HG03139 (cell line): ENCODE results near the gene SOCS4.
A peak's percentile ranks its signal among the peaks of the same experiment; 100 is the strongest.
"Not testable (repeated sequence)": the region's sequence is repeated elsewhere in the genome, so short reads cannot be mapped to it uniquely, and the experiment has no call there.

Source experiments
- ATAC-seq: cut with Tn5 transposase; IDR thresholded peaks from one replicate; pipeline ENCODE4 v1.9.1; 2021; ENCODE audit not compliant: unreplicated experiment

Gene SOCS4, protein sequence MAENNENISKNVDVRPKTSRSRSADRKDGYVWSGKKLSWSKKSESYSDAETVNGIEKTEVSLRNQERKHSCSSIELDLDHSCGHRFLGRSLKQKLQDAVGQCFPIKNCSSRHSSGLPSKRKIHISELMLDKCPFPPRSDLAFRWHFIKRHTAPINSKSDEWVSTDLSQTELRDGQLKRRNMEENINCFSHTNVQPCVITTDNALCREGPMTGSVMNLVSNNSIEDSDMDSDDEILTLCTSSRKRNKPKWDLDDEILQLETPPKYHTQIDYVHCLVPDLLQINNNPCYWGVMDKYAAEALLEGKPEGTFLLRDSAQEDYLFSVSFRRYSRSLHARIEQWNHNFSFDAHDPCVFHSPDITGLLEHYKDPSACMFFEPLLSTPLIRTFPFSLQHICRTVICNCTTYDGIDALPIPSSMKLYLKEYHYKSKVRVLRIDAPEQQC

GRCh38 chr14:55026793-55027561 lies at the start of gene SOCS4, which contains the start of gene WDHD1:
TSS of gene SOCS4 (plus strand) at chr14:55027236. CDS start at chr14:55043042, 15,806 bp downstream.
TSS of gene WDHD1 (minus strand) at chr14:55027099. CDS start at chr14:55026787, 312 bp downstream.
- peak; percentile 94 for ATAC-seq

DNA sequence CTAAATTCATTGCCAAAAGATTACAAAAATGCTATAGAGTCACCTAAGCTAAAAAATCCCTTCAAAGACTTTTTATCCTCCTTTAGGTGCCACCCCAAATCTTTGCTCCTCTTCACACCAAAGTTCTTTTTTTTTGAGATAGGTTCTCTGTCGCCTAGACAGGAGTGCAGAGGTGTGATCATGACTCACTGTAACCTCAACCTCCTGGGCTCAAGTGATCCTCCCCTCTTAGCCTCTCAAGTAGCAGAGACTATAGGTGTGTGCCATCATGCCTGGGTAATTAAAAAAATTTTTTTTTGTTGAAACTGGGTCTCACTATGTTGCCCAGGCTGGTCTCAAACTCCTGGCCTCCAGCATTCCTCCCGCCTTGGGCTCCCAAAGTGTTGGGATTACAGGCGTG lies 48.0 kb upstream of the SOCS4 start:
- ATAC-seq: no peak

GRCh38 chr14:54981698-54982097 lies 45.3 kb upstream of the SOCS4 start:
- no peak for ATAC-seq

- ATAC-seq: no peak
These were observed 41.9 kb upstream of the SOCS4 start for GRCh38 chr14:54985156-54985555.

DNA sequence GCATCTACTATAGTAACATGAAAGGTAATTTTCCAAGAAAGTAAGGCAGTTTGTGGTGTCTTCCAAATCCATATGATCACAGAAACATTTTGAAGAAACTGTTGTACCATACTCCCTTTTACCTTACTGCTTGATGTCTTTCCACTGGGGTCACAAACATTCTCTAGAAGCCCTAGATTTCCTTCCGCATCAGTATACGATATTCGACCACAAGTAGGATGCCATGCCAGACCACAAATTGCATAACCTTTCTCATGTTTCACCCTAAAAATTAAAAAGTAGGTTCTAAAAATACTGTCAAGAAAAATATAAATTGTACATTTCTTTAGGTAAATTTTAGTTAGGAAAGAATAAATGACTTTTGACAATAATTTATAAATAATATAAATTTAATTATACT lies 26.7 kb upstream of the SOCS4 start:
- no peak for ATAC-seq

GRCh38 chr14:55005071-55005470 lies 22.0 kb upstream of the SOCS4 start:
- ATAC-seq: no peak

GRCh38 chr14:55015006-55015405 lies 12.0 kb upstream of the SOCS4 start:
- no peak for ATAC-seq

DNA sequence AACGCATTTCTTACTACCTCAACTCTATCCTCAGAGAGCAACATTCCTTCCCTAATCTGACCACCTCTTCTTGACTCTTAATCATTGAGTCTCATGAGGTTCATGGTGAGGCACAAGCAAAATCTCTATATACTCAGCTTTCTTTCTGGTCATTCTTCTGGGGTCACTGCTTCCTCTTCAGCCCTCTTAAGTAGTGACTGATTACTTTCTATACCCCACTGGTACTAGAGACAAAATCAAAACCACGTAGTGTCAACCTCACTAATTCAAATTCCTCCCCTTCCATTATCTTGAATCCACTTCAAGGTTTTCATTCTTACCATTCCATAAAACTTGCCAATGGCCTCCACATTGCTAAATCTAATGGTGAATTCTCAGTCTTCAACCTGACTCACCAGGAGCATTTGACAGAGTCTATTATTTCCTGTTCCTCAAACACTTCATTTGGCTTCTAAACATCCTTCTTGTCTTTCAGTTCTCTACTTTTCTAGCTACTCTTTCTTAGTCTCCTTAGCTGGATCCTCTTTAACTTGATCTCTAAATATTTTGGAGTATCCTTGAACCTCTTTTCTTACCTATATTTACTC lies 7.0 kb upstream of the SOCS4 start:
- no peak for ATAC-seq

DNA sequence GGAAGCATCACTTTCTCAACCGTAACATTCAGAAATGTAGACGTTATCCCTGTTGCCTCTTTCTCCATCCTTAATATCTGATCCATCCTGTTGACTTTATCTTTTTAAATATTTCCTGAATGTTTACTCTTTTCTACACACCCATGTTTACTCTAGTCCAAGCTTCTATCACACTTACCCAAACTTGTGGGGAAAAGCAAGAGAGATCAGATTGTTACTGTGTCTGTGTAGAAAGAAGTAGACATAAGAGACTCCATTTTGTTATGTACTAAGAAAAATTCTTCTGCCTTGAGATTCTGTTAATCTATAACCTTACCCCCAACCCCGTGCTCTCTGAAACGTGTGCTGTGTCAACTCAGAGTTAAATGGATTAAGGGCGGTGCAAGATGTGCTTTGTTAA lies 2.7 kb upstream of the SOCS4 start:
- ATAC-seq: not testable (repeated sequence)

DNA sequence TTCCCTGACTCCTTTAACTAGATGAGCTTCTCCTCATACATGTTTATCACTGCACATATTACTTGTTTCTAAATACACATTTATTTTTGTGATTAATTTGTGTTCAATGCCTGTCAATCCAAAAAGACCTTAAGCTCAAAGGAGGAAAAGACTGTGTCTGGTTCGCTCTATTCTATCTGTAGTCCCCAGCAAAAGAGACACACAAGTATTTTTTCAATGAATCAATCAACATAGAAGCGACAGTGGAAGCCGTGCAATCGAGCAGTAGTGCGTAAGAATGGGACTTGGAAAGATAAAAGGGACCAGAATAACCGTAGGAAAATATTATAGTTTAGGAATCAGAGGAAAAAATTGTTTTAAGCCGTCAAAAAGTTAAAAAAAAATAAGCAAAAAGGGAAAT lies 1.1 kb upstream of the SOCS4 start:
- ATAC-seq: no peak

GRCh38 chr14:55026441-55026792 lies 619 bp upstream of the SOCS4 start:
- no peak for ATAC-seq

GRCh38 chr14:55028066-55028465 lies 1.0 kb downstream of the SOCS4 start:
- no peak for ATAC-seq

DNA sequence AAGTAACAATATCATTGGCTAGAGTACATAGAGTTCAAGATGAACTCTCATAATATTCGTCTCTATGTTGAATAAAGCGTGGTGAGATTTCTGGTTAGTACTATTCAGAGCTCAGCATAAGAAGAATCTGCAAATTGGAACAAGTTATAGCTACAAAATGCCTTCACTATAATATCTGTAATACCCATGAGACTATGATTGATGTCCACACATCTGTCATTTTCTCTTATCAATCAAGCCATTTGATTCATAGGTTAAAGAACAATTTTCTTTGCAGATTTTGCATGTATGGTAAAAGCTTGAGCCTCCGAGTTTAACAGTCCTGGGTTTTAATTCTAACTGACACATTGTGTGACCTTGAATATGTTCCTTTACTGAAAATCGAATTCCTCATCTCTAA lies 1.4 kb downstream of the SOCS4 start:
- no peak for ATAC-seq

- ATAC-seq: no peak
These were observed 4.2 kb downstream of the SOCS4 start for GRCh38 chr14:55031190-55031589.

DNA sequence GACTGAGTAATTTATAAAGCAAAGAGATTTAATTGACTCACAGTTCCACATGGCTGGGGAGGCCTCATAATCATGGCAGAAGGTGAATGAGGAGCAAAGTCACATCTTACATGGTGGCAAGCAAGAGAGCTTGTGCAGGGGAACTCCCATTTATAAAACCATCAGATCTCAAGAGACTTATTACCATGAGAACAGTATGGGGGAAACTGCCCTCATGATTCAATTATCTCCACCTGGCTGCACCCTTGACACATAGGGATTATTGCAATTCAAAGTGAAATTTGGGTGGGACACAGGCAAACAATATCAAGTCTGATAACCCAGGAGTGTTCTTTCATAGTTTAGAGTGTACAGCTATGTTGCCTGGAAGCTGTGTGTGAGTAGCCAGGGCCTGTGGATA lies 11.0 kb downstream of the SOCS4 start:
- ATAC-seq: not testable (repeated sequence)

DNA sequence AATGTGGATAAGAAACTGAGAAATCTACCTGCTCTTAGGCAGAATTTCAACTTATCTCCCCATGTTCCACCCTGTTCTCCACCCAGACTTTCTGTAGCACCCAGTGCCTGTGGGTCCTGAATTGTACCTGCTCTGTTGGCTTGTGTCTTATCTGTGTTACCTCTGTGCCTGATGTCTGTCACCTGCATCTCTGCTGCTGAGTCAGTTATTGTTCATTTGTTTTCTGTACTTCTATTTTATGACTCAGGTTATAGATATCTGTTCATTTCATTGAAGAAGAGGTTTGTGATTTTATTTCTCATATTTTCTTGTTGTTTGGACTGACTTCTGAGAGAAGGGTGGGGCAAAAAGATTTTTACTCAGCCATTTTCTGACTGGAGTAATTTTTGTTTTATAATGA lies 11.7 kb downstream of the SOCS4 start:
- no peak for ATAC-seq

DNA sequence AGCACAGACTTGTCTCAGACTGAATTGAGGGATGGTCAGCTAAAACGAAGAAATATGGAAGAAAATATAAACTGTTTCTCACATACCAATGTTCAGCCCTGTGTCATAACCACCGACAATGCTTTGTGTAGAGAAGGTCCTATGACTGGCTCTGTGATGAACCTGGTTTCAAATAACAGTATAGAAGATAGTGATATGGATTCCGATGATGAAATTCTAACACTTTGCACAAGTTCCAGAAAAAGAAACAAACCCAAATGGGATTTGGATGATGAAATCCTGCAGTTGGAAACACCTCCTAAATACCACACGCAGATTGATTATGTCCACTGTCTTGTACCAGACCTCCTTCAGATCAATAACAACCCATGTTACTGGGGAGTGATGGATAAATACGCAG lies 16.5 kb downstream of the SOCS4 start:
- ATAC-seq: no peak

DNA sequence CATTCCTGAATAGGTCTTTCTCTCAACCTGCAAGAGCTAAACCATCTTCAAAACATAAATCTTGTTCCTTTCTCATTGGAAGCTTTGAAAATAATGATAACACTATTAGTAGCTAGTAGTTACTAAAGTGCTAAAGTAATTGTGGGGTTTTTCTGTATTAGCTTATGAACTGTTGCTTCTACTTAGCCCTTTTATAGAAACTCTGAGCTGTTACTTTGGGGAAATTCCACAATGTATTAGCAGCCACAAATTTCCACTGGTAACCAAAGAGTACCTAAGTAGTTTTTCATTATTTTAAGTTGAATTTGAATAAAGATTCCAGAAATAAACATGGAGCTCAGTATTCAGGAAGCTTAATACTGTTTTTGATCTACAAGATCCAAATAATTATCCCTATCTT lies 18.1 kb downstream of the SOCS4 start:
- no peak for ATAC-seq

DNA sequence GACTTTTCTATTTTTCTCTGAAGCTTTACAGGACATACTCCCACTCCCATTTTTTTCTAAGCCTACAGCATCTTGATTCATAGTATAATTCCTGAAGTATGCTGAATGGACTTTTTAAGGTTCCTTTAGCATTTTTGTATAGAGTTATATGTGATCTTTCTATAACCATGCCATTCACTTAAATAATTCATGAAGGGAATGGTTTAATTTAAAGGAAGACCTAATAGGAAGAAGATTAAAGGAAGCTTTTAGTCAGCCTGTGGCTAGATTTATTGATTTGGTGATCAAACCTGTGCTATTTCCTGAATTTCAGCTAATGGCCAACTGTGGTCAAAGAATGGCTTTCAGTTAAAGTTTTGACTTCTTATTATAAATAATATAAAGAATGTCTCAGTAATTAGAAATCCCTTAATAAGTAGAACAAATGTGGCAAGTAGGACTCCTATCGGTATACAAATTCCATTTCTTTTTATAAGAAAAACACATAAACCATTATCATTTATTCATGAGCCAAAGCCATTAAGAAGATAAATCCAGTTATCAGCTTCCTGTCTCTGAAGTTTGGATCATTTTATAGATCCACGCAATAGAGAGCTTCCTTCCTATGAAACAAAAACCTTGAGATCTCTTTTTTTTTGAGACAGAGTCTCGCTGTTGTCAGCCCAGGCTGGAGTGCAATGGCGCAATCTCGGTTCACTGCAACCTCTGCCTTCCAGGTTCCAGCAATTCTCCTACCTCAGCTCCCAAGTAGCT lies 20.4 kb downstream of the SOCS4 start:
- ATAC-seq: no peak

DNA sequence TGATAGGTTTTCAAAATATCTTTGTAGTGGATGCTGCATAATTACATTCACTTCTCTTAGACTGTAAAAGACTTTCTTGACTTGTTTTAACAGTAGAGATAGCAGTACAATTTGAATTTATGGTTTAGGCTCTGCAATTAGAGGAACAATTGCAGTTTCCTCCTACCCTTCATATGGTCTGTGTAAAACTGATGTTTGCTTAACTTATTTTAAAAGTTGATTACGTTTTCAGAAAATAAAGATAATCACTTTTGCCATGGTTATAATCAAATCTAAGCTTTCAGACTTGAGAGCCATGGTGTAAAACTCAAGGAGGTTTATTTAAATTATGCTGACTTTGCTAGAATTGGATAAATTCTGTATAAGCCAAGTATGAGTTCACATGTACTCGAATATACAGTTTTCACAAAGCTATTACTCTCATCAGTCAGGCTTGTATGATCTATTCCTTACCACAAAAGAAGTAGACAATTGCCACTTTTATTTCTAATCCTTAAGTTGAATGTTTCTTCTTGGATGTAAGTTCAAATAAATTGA lies 21.9 kb downstream of the SOCS4 start:
- no peak for ATAC-seq

GRCh38 chr14:55051165-55051422 lies 24.1 kb downstream of the SOCS4 start:
- ATAC-seq: no peak
